MM.1S (cell line): ENCODE measurements around the gene SNTG2.

Experiments used
- DNase-seq: peaks from one replicate; pipeline ENCODE4 v3.0.0-alpha.2; 2015
- H2AFZ ChIP-seq: fragments of 300-600 bp; sonication (generic); 2 replicates; pipeline ENCODE4 v1.6.0; 2016; ENCODE audit warnings: antibody characterized with exemption, low read length
- H3F3A ChIP-seq: fragments of 300-600 bp; sonication (generic); 2 replicates; pipeline ENCODE4 v1.6.1; 2016; ENCODE audit warnings: mild to moderate bottlenecking, antibody characterized with exemption, low read length, moderate library complexity, mixed read lengths; ENCODE audit not compliant: insufficient read depth
- H3K27ac ChIP-seq: fragments of 300-600 bp; sonication (generic); 2 replicates; pipeline ENCODE4 v1.5.1; 2016; ENCODE audit warnings: mild to moderate bottlenecking, low read length
- H3K27me3 ChIP-seq: fragments of 300-600 bp; sonication (generic); replicated peaks from 2 replicates; pipeline ENCODE4 v1.6.0; 2016; ENCODE audit warnings: low read length; ENCODE audit not compliant: insufficient read depth
- H3K36me3 ChIP-seq: fragments of 300-600 bp; sonication (generic); replicated peaks from 2 replicates; pipeline ENCODE4 v1.6.1; 2016; ENCODE audit warnings: mild to moderate bottlenecking, low read length, mixed read lengths; ENCODE audit not compliant: insufficient read depth
- H3K4me1 ChIP-seq: fragments of 300-600 bp; sonication (generic); 2 replicates; pipeline ENCODE4 v1.6.1; 2016; ENCODE audit warnings: low read length, mixed read lengths
- H3K4me2 ChIP-seq: fragments of 300-600 bp; sonication (generic); 2 replicates; pipeline ENCODE4 v1.6.0; 2016; ENCODE audit warnings: low read depth, low read length
- H3K4me3 ChIP-seq: fragments of 300-600 bp; sonication (generic); 2 replicates; pipeline ENCODE4 v1.5.1; 2016; ENCODE audit warnings: low read length, mixed read lengths
- H3K79me2 ChIP-seq: fragments of 300-600 bp; sonication (generic); 2 replicates; pipeline ENCODE4 v1.6.1; 2016; ENCODE audit warnings: mixed run types, low read length, mixed read lengths
- H3K9ac ChIP-seq: fragments of 300-600 bp; sonication (generic); 2 replicates; pipeline ENCODE4 v1.6.1; 2016; ENCODE audit warnings: low read length, mixed read lengths
- H3K9me2 ChIP-seq: fragments of 300-600 bp; sonication (generic); replicated peaks from 2 replicates; pipeline ENCODE4 v1.6.1; 2016; ENCODE audit warnings: mild to moderate bottlenecking, low read length, mixed read lengths; ENCODE audit not compliant: insufficient read depth
- H3K9me3 ChIP-seq: fragments of 300-600 bp; sonication (generic); replicated peaks from 2 replicates; pipeline ENCODE4 v1.6.1; 2016; ENCODE audit warnings: mild to moderate bottlenecking, low read length, mixed read lengths; ENCODE audit not compliant: insufficient read depth
- H4K20me1 ChIP-seq: fragments of 300-600 bp; sonication (generic); 2 replicates; pipeline ENCODE4 v1.6.1; 2016; ENCODE audit warnings: mild to moderate bottlenecking, low read length, moderate library complexity, mixed read lengths; ENCODE audit not compliant: insufficient read depth
- EZH2 ChIP-seq: fragments of 300-600 bp; sonication (generic); optimal IDR thresholded peaks from 2 replicates; pipeline ENCODE3; 2017; ENCODE audit warnings: low read depth, mild to moderate bottlenecking, antibody characterized with exemption, low read length, mixed read lengths
- EZH2phosphoT487 ChIP-seq: fragments of 300-600 bp; sonication (generic); IDR thresholded peaks from 2 replicates; pipeline ENCODE4 v1.6.1; 2018; ENCODE audit warnings: antibody characterized with exemption, low read length
- TF ChIP-seq, protein P1 (sequence below): fragments of 300-600 bp; sonication (generic); IDR thresholded peaks from 2 replicates; pipeline ENCODE4 v1.5.1; 2016; ENCODE audit warnings: antibody characterized with exemption, low read length, mixed read lengths

Gene SNTG2

DNA sequence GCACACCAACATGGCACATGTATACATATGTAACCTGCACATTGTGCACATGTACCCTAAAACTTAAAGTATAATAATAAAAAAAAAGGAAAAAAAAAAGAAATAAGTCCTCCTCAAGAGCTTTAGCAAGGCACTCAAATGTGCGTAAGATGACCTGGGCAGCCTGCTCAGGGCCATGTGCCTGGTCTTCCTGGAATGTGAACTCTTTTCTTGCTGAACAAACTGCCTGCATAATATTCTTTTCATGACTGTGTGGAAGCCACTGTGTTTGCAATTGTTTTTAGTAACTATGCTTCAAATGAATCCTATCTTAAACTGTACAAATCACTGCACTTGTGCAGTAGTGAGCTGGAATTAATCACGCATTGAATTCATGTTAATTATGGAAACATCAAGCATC is 294.5 kb downstream of the SNTG2 start:
- no peak overlapping the region for H2AFZ ChIP-seq
- no peaks in the 10 kb centered on the region for H3K9me2 ChIP-seq
- no peaks in the 10 kb centered on the region for H3K27me3 ChIP-seq
- no peak overlapping the region for H3K4me3 ChIP-seq
- no peak overlapping the region for H3K9ac ChIP-seq
- no peaks in the 10 kb centered on the region for H3K36me3 ChIP-seq
- H3K9me3 ChIP-seq: no peaks in the 10 kb centered on the region
- TF ChIP-seq, protein P1, sequence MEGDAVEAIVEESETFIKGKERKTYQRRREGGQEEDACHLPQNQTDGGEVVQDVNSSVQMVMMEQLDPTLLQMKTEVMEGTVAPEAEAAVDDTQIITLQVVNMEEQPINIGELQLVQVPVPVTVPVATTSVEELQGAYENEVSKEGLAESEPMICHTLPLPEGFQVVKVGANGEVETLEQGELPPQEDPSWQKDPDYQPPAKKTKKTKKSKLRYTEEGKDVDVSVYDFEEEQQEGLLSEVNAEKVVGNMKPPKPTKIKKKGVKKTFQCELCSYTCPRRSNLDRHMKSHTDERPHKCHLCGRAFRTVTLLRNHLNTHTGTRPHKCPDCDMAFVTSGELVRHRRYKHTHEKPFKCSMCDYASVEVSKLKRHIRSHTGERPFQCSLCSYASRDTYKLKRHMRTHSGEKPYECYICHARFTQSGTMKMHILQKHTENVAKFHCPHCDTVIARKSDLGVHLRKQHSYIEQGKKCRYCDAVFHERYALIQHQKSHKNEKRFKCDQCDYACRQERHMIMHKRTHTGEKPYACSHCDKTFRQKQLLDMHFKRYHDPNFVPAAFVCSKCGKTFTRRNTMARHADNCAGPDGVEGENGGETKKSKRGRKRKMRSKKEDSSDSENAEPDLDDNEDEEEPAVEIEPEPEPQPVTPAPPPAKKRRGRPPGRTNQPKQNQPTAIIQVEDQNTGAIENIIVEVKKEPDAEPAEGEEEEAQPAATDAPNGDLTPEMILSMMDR: no peak
- TF ChIP-seq EZH2: no peak
- TF ChIP-seq EZH2phosphoT487: no peak
- H3K27ac ChIP-seq: no peak overlapping the region
- no peaks in the 10 kb centered on the region for H3F3A ChIP-seq
- no peaks in the 10 kb centered on the region for H4K20me1 ChIP-seq
- no peaks in the 10 kb centered on the region for H3K4me1 ChIP-seq
- no peak overlapping the region for H3K4me2 ChIP-seq
- DNase-seq: no peak
- H3K79me2 ChIP-seq: no peaks in the 10 kb centered on the region

DNA sequence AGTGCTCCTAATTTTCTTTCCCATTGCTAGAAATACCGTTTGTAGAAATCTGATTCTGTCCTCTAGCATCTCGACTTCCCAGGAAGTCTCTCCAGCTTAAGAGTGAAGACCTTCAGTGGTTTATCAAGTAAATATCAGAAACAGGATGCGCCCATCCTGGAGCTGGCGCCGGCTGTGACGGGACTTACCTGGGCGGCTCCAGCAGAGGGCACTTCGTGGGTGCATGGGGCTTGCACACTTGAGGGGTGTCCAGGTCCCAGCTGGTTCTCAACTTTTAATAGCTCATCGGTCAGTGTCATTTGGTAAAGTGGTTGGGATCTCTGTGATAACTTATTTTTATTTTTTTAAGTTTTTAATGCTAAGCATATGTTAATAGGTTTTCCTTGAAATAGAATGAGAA is 295.6 kb downstream of the SNTG2 start:
- TF ChIP-seq EZH2 (no peak), EZH2phosphoT487 (no peak)
- TF ChIP-seq, protein P1: no peak
- H3K27ac ChIP-seq: no peak overlapping the region
- H3K9me3 ChIP-seq: no peaks in the 10 kb centered on the region
- H3F3A ChIP-seq: no peaks in the 10 kb centered on the region
- no peak overlapping the region for H3K4me3 ChIP-seq
- DNase-seq: no peak
- H3K79me2 ChIP-seq: no peaks in the 10 kb centered on the region
- H3K27me3 ChIP-seq: no peaks in the 10 kb centered on the region
- no peaks in the 10 kb centered on the region for H3K9me2 ChIP-seq
- H2AFZ ChIP-seq: no peak overlapping the region
- H3K36me3 ChIP-seq: no peaks in the 10 kb centered on the region
- no peak overlapping the region for H3K4me2 ChIP-seq
- no peaks in the 10 kb centered on the region for H4K20me1 ChIP-seq
- H3K4me1 ChIP-seq: no peaks in the 10 kb centered on the region
- no peak overlapping the region for H3K9ac ChIP-seq

DNA sequence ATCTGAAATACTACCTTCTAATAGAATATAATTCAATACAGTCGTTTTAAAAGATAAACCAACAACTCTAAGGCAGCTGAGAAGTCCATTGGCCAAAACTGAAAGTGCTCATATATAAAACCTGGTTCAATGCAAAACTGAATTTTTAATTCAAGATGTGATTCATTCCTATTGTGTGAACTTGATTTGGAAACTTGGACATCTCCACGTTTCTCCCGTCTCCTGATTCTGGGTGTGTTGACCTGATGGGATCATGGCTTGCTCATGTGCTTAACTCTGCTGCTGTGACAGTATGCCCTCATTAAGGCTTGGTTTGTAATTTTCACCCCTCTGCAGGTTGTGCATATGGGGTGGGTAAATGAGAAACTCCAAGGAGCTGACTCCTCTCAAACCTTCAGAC is 296.3 kb downstream of the SNTG2 start:
- no peaks in the 10 kb centered on the region for H3F3A ChIP-seq
- H2AFZ ChIP-seq: no peak overlapping the region
- no peaks in the 10 kb centered on the region for H3K36me3 ChIP-seq
- H3K9me2 ChIP-seq: no peaks in the 10 kb centered on the region
- no peak overlapping the region for H3K27ac ChIP-seq
- H3K27me3 ChIP-seq: no peaks in the 10 kb centered on the region
- no peaks in the 10 kb centered on the region for H4K20me1 ChIP-seq
- H3K9ac ChIP-seq: no peak overlapping the region
- TF ChIP-seq, protein P1: no peak
- TF ChIP-seq EZH2phosphoT487 (no peak), EZH2 (no peak)
- H3K4me1 ChIP-seq: no peaks in the 10 kb centered on the region
- H3K4me2 ChIP-seq: no peak overlapping the region
- no peaks in the 10 kb centered on the region for H3K79me2 ChIP-seq
- H3K4me3 ChIP-seq: no peak overlapping the region
- H3K9me3 ChIP-seq: no peaks in the 10 kb centered on the region
- DNase-seq: no peak
